ENCODE results near the gene SLC35A2. TPM values are rescaled to one million over a fixed set of nuclear protein-coding genes. Genes with fewer than 3 reads are reported as not detected.
A peak's percentile ranks its signal among the peaks of the same experiment; 100 is the strongest.

The SLC35A2 gene
- total and polyA plus RNA-seq, 10 donors: 6.2 to 20.8 (median 15.9) TPM

DNA sequence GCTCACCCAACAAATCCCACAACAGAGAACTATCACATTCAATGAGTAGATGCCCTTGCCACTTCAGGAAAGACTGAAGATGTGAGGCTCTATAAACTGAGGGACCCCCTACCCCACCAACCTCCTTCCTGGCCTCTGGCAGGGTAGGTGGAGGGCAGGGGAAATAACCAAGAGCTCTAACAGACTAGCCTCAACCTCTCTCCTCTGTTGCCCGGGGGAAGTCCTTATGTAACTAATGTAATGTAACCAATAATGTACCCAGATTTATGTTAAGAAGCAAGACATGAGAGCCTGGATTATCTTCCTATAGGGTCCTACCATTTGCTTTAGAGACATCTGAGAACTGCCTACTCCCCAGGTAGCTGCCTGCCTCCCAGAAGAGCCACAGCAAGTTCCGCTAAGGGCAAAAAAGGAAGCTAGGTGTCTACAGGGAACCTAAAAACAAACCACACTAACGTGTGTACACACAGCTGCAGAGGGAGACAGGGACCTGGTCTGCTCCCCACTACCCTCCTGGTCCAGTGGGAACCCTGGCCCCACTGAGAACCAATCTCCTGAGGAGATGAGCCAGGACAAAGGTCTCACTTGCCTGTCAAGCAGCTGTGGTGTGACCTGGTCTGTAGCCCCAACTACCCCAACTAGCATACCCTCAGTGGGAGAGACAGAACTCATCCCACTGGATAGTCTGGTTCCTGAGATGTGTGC, 28.2 kb upstream of the SLC35A2 start:
- Histone ChIP-seq H3K4me1 (peaks cover 27 to 98% (median 77%) of the 10 kb centered on the region in 6 donors), H3K9me3 (no peaks in the 10 kb centered on the region), H3K4me3 (peak overlapping the region in 1 of 8 donors; percentile 61), H3K36me3 (peaks cover 0 to 31% (median 2%) of the 10 kb centered on the region in 6 donors), H3K27ac (peak overlapping the region; percentile 72 to 94 (median 88)), H3K27me3 (replicated peaks in 1 of 7) (no peaks in the 10 kb centered on the region)
- no peak for DNase-seq
- intact Hi-C loops (cut with DNase I; ENCODE audit: low total_unique reads): loop anchor here (10.0 kb wide), 1 partner anchor 45 kb away; the partner anchor contains the start of genes PQBP1 and TIMM17B
- TF ChIP-seq, protein P1, sequence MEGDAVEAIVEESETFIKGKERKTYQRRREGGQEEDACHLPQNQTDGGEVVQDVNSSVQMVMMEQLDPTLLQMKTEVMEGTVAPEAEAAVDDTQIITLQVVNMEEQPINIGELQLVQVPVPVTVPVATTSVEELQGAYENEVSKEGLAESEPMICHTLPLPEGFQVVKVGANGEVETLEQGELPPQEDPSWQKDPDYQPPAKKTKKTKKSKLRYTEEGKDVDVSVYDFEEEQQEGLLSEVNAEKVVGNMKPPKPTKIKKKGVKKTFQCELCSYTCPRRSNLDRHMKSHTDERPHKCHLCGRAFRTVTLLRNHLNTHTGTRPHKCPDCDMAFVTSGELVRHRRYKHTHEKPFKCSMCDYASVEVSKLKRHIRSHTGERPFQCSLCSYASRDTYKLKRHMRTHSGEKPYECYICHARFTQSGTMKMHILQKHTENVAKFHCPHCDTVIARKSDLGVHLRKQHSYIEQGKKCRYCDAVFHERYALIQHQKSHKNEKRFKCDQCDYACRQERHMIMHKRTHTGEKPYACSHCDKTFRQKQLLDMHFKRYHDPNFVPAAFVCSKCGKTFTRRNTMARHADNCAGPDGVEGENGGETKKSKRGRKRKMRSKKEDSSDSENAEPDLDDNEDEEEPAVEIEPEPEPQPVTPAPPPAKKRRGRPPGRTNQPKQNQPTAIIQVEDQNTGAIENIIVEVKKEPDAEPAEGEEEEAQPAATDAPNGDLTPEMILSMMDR (IDR thresholded peaks at IDR 0.05 in 8 of 11, conservative IDR thresholded peaks at IDR 0.05 in 3 of 11): no peak
- peak in 2 of 3 donors; percentile 53 to 75 for TF ChIP-seq POLR2AphosphoS5 (IDR thresholded peaks at IDR 0.05)
- 22 to 72% (median 27%) methylated on average over 2 to 3 of the region's 3 CpGs for WGBS, 5 donors

DNA sequence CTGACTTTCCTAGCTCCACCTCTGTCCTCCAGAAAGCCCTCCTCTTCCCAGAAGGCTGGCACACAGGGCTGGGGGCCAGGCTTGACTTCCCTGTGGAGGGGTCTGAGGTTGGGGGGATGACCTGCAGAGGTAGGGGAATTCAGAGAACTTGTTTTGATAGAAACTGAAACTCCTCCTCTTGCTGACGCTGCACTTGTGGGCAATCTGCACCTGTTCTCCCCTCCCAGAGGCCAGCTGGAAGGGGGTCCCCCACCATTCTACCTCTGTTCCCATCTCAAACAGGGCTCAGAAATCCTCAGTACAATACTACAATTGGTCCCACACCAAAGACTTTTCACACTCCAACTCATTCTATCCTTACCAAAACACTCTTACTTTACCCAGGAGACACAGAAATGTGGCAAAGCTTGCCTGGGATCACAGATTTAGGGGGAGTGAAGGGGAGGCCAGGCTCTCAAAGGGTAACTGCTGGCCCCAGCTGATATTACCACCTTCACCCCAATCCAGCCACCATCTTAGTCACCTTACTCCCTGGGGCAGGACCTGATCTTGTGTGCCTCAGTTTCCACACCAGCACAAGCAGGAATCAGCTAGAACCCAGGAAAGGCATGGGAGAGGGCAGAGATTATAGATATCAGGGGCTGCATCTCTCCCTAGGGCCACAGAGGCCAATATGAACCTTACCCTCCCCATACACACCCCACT, 27.4 kb upstream of the SLC35A2 start:
- WGBS, 5 donors: 29 to 53% (median 38%) methylated on average over 1 of the region's 1 CpG; no CpG with 5 or more reads in 1 of the 5 donors
- intact Hi-C loops (cut with DNase I; ENCODE audit: low total_unique reads): no loop called here
- peak; percentile 87 for DNase-seq
- H3K27ac ChIP-seq: peak overlapping the region; percentile 72 to 94 (median 88)
- peaks cover 0 to 35% (median 7%) of the 10 kb centered on the region in 6 donors for H3K36me3 ChIP-seq
- H3K9me3 ChIP-seq: no peaks in the 10 kb centered on the region
- TF ChIP-seq POLR2AphosphoS5 (IDR thresholded peaks at IDR 0.05) (peak in 2 of 3 donors; percentile 68 to 80), POLR2A (IDR thresholded peaks at IDR 0.05) (no peak)
- H3K4me3 ChIP-seq: peak overlapping the region in 1 of 8 donors; percentile 61
- H3K27me3 ChIP-seq (replicated peaks in 1 of 7): no peaks in the 10 kb centered on the region
- H3K4me1 ChIP-seq: peaks cover 29 to 98% (median 85%) of the 10 kb centered on the region in 6 donors

DNA sequence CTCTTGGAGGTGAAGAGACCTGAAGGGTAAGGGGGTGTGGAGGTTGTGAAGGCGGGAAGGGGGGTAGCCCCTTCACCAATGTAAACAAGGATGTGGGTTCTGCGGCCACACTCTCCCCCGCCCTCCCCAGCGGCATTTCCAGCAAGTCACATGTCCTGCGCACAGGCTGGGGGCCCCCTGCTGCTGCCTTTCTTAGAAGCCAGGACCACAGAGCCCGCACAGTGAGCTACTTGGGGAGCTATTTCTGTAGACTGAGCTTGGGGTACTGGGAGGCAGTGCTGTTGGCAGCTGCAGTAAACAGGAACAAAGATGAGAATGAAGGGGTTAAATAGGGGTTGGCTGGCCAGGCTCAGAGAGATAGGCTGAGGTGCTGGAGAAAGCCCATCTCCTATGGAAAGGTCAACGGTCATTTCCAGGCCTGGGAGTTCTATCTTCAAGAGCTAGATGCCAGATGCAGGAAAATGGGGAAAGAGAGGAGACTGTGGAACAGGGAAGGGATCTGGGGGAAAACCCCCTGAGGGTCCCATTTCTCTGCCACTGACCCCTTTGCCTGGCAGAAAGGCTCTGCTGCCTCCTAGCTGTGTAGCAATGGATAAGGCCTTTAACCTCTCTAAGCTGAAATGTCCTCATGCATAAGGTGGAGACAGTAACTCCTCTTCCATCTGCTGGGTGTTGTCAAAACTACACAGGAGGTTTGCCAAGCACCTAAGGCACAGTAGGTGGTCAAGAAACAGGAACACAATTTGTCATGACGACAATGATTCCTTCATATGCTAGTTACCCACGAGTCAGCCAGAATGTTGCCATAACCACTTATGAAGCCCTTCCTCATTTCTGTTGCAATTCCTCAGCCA, 25.8 kb upstream of the SLC35A2 start:
- intact Hi-C loops (cut with DNase I; ENCODE audit: low total_unique reads): no loop called here
- Histone ChIP-seq H3K4me1 (peaks cover 30 to 91% (median 80%) of the 10 kb centered on the region in 6 donors), H3K9me3 (peaks cover 0 to 4% (median 0%) of the 10 kb centered on the region in 8 donors), H3K27ac (peak overlapping the region; percentile 40 to 94 (median 88)), H3K36me3 (peaks cover 0 to 35% (median 11%) of the 10 kb centered on the region in 6 donors), H3K4me3 (peak overlapping the region in 2 of 8 donors; percentile 5 to 61), H3K27me3 (replicated peaks in 1 of 7) (no peaks in the 10 kb centered on the region)
- WGBS, 5 donors: 7 to 21% (median 20%) methylated on average over 7 to 9 of the region's 9 CpGs
- TF ChIP-seq, protein P1 (IDR thresholded peaks at IDR 0.05 in 8 of 11, conservative IDR thresholded peaks at IDR 0.05 in 3 of 11): peak in 8 of 11 experiments; percentile 22 to 70 (median 47)
- TF ChIP-seq POLR2AphosphoS5 (IDR thresholded peaks at IDR 0.05): peak; percentile 87 to 93 (median 91)
- peak in 1 of 3 donors; percentile 51 for TF ChIP-seq POLR2A (IDR thresholded peaks at IDR 0.05)
- peak; percentile 97 for DNase-seq

DNA sequence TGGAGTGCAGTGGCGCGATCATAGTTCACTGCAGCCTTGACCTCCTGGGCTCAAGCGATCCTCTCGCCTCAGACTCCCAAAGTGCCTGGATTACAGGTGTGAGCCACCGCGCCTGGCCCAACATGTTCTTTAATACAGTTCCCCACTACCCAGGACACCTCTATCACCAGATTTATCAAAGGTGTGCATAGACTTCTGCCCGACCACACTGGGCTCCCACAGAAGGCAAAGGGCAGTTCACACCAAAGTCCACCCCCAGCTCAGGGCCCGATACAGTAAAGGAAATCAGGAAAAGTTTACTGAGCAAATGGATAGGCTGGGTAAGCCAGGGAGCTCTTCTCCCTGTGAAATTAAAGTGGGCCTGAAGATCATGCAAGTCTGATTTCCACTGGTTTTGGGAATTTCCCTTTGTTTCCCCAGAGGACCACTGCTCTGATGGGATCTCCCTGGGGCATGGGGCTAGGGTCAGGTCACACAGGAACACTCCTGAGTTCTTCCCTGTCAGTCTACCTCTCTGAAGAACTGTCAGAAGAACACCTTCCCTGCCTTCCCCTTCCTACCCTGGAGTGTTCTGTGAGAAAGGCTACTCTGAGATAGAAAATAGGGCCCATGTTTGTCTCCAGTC, 25.1 kb upstream of the SLC35A2 start:
- Histone ChIP-seq H3K9me3 (peaks cover 0 to 4% (median 0%) of the 10 kb centered on the region in 8 donors), H3K27me3 (replicated peaks in 1 of 7) (no peaks in the 10 kb centered on the region), H3K27ac (peak overlapping the region; percentile 40 to 94 (median 88)), H3K4me1 (peaks cover 30 to 87% (median 76%) of the 10 kb centered on the region in 6 donors), H3K4me3 (peak overlapping the region in 1 of 8 donors; percentile 61), H3K36me3 (peaks cover 0 to 38% (median 11%) of the 10 kb centered on the region in 6 donors)
- no peak for DNase-seq
- intact Hi-C loops (cut with DNase I; ENCODE audit: low total_unique reads): no loop called here
- TF ChIP-seq POLR2A (IDR thresholded peaks at IDR 0.05) (no peak), POLR2AphosphoS5 (IDR thresholded peaks at IDR 0.05) (no peak)
- TF ChIP-seq, protein P1 (IDR thresholded peaks at IDR 0.05 in 8 of 11, conservative IDR thresholded peaks at IDR 0.05 in 3 of 11): no peak
- WGBS, 5 donors: 82 to 88% (median 85%) methylated on average over 8 of the region's 8 CpGs

Data from spleen (tissue), 11 donors.